Hepatocyte (in vitro differentiated cells): ENCODE results near the gene SUN3.

Experiments used
- CTCF ChIP-seq: fragments of 200-600 bp; sonication (generic); IDR thresholded peaks from 2 replicates; pipeline ENCODE4 v1.5.1; 2016; ENCODE audit warnings: antibody characterized with exemption, mild to moderate bottlenecking; ENCODE audit not compliant: poor library complexity
- EZH2 ChIP-seq: fragments of 200-600 bp; sonication (generic); IDR thresholded peaks from 2 replicates; pipeline ENCODE4 v1.6.1; 2016; ENCODE audit warnings: antibody characterized with exemption, mild to moderate bottlenecking, borderline replicate concordance
- EZH2phosphoT487 ChIP-seq: fragments of 200-600 bp; sonication (generic); IDR thresholded peaks from one replicate; pipeline ENCODE4 v1.6.1; 2018; ENCODE audit warnings: antibody characterized with exemption, mild to moderate bottlenecking, low read depth, moderate library complexity; ENCODE audit not compliant: unreplicated experiment, severe bottlenecking

GRCh38 chr7:48017674-48018073, 11.2 kb downstream of the SUN3 start:
- TF ChIP-seq CTCF (no peak), EZH2phosphoT487 (no peak), EZH2 (no peak)
